GM12892 (cell line): ENCODE data around the gene NRP1.

Source experiments
- POLR2A ChIP-seq: IDR thresholded peaks from 2 replicates; pipeline ENCODE4 v1.6.1; 2011; ENCODE audit warnings: low read depth, low read length, control low read depth
- TAF1 ChIP-seq: IDR thresholded peaks from 2 replicates; pipeline ENCODE4 v1.6.1; 2011; ENCODE audit warnings: low read depth, mild to moderate bottlenecking, control low read depth, low read length, borderline replicate concordance

- TF ChIP-seq POLR2A (no peak), TAF1 (no peak)
Observed at GRCh38 chr10:33150146-33150545, 184.3 kb downstream of the NRP1 start.
